GM18505 (cell line): Measurements from ENCODE around the gene MBP.

Source experiments
- ATAC-seq: cut with Tn5 transposase; IDR thresholded peaks from one replicate; pipeline ENCODE4 v1.9.1; 2021; ENCODE audit not compliant: unreplicated experiment
- POLR2A ChIP-seq: IDR thresholded peaks from 4 replicates; pipeline ENCODE4 v1.6.1; 2011; ENCODE audit warnings: borderline replicate concordance; ENCODE audit not compliant: insufficient read depth, insufficient read length; ENCODE audit errors: extremely low read depth

Gene MBP

GRCh38 chr18:77161383-77161782 is 28.8 kb upstream of the MBP start:
- TF ChIP-seq POLR2A = no peak
- no peak for ATAC-seq

- no peak for TF ChIP-seq POLR2A
- ATAC-seq = no peak
Observed at GRCh38 chr18:77160515-77160914, 27.9 kb upstream of the MBP start.

GRCh38 chr18:77157312-77157711 is 24.7 kb upstream of the MBP start:
- no peak for ATAC-seq

GRCh38 chr18:77155031-77155430 is 22.4 kb upstream of the MBP start:
- no peak for ATAC-seq
- TF ChIP-seq POLR2A = no peak

More at GRCh38 chr18:77157312-77157711, 24.7 kb upstream of the MBP start:
- no peak for TF ChIP-seq POLR2A

GRCh38 chr18:77153404-77153803 is 20.8 kb upstream of the MBP start:
- no peak for ATAC-seq

GRCh38 chr18:77151772-77152520 is 19.4 kb upstream of the MBP start:
- no peak for ATAC-seq
- TF ChIP-seq POLR2A = no peak

More at GRCh38 chr18:77153404-77153803, 20.8 kb upstream of the MBP start:
- TF ChIP-seq POLR2A = no peak

- TF ChIP-seq POLR2A = no peak
- no peak for ATAC-seq
Observed at GRCh38 chr18:77151033-77151771, 18.6 kb upstream of the MBP start.

- no peak for ATAC-seq
- TF ChIP-seq POLR2A = no peak
Observed at GRCh38 chr18:77150588-77150987, 18.0 kb upstream of the MBP start.

GRCh38 chr18:77148289-77148688 is 15.7 kb upstream of the MBP start:
- TF ChIP-seq POLR2A = no peak

GRCh38 chr18:77147418-77147852 is 14.9 kb upstream of the MBP start:
- no peak for ATAC-seq
- TF ChIP-seq POLR2A = no peak

More at GRCh38 chr18:77148289-77148688, 15.7 kb upstream of the MBP start:
- no peak for ATAC-seq

GRCh38 chr18:77146249-77147080 is 13.9 kb upstream of the MBP start:
- ATAC-seq = no peak
- no peak for TF ChIP-seq POLR2A

GRCh38 chr18:77145364-77145901 is 12.8 kb upstream of the MBP start:
- ATAC-seq = no peak
- no peak for TF ChIP-seq POLR2A

- TF ChIP-seq POLR2A = no peak
- ATAC-seq = no peak
Observed at GRCh38 chr18:77144451-77145118, 12.0 kb upstream of the MBP start.

GRCh38 chr18:77144046-77144445 is 11.5 kb upstream of the MBP start:
- ATAC-seq = no peak
- no peak for TF ChIP-seq POLR2A
